ENCODE data around the gene SWI5.

The SWI5 gene

DNA sequence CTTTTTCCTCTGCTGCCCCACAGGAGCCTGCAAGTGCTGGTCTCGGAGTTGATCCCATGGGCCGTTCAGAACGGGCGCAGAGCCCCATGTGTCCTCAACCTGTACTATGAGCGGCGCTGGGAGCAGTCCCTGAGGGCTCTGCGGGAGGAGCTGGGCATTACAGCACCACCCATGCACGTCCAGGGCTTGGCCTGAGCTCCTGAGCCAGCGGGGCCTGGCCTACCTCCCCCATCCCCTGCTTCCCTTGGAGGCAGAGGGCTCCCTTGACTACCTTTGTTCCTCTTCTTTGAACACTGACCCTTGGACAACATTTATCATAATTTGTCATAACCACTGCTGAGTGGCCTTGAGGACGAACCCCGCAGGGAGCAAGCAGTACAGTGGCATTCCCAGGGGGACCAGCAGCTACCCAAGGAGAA lies 57.4 kb downstream of the SWI5 start:
- H3K36me3 Mint-ChIP-seq (ENCODE audit: low read depth) = peaks cover 2% of the 10 kb centered on the region

DNA sequence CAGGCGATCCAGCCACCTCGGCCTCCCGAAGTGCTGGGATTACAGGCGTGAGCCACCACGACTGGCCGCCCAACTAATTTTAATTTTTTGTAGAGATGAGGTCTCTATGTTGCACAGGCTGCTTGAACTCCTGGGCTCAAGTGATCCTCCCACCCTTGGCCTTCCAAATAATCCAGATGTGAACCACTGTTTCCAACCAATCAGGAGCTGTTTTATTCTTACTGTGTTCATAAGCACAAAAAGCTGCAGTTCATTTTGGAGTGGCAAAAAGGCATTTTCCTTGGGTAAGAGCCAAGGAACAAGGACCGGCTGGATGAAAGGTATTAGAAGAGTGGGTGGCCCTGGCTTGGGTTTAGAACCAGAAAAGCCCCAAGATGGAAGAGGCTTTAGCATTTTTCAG lies 59.1 kb downstream of the SWI5 start:
- Mint-ChIP-seq H3K9me3 (no peaks in the 10 kb centered on the region), H3K4me1 (ENCODE audit: low read depth) (peaks cover 4% of the 10 kb centered on the region), H3K36me3 (ENCODE audit: low read depth) (no peaks in the 10 kb centered on the region), H3K4me3 (no peak overlapping the region), H3K27ac (no peak overlapping the region), H3K27me3 (ENCODE audit: low read depth) (no peaks in the 10 kb centered on the region)
- no peak for DNase-seq (ENCODE audit: low spot score)

More for the DNA sequence above, 57.4 kb downstream of the SWI5 start:
- Mint-ChIP-seq H3K27ac (no peak overlapping the region), H3K9me3 (no peaks in the 10 kb centered on the region), H3K4me3 (no peak overlapping the region), H3K27me3 (ENCODE audit: low read depth) (no peaks in the 10 kb centered on the region), H3K4me1 (ENCODE audit: low read depth) (no peaks in the 10 kb centered on the region)
- no peak for DNase-seq (ENCODE audit: low spot score)

DNA sequence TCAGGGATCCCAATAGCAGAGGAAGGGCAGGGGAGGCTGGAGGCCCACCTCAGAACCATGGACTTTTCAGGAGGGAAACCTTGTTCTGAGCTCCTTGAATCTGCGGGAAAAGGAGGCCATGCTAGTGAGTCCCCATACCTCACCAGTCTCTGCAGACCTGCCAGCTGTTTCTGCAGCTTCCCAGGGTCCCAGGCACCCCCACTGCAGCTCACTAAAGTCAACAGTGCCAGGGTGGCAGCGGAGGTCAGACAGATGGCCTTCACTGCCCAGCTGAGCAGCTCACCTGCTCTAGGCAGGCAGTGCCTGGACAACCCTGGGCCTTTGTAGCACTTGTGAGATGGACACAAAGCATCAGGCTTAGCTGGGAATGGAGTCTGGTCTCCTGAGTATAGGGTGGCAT lies 59.8 kb downstream of the SWI5 start:
- Mint-ChIP-seq H3K4me3 (no peak overlapping the region), H3K9me3 (no peaks in the 10 kb centered on the region), H3K27ac (no peak overlapping the region), H3K27me3 (ENCODE audit: low read depth) (no peaks in the 10 kb centered on the region), H3K36me3 (ENCODE audit: low read depth) (no peaks in the 10 kb centered on the region), H3K4me1 (ENCODE audit: low read depth) (peaks cover 4% of the 10 kb centered on the region)
- no peak for DNase-seq (ENCODE audit: low spot score)

DNA sequence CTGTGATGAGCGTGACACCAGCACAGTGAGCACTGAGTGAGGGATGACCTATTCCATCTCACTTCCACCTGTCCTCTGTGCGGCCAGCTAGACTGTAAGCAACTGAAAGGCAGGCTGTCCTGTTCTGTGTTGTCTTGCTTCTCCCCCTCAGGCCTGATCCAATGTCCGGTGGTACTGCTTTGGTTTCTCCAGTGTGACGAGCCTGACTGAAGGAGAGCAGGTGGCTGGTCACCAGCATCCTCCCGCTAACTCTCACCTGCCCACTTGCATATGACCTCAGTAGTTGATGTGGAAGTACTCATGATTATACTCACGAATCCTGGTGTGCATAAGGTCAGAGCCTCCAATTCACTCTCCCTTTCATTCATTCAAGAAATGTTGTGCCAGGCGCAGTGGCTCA lies 61.9 kb downstream of the SWI5 start:
- no peaks in the 10 kb centered on the region for H3K36me3 Mint-ChIP-seq (ENCODE audit: low read depth)
- no peak overlapping the region for H3K4me3 Mint-ChIP-seq
- no peak overlapping the region for H3K27ac Mint-ChIP-seq

More for the DNA sequence above, 61.9 kb downstream of the SWI5 start:
- H3K4me1 Mint-ChIP-seq (ENCODE audit: low read depth) = peaks cover 8% of the 10 kb centered on the region
- H3K9me3 Mint-ChIP-seq = no peaks in the 10 kb centered on the region
- no peaks in the 10 kb centered on the region for H3K27me3 Mint-ChIP-seq (ENCODE audit: low read depth)
- no peak for DNase-seq (ENCODE audit: low spot score)
